Hematopoietic multipotent progenitor cell treated with erythropoietin and hydrocortisone succinate and interleukin-3 and kit ligand, for 15 days (in vitro differentiated cells): ENCODE data around the gene SCML1.
"Not testable (repeated sequence)": the region's sequence is repeated elsewhere in the genome, so short reads cannot be mapped to it uniquely, and the experiment has no call there.

ENCODE experiments used
- DNase-seq: peaks from one replicate; pipeline ENCODE4 v3.0.0-alpha.2; 2015; ENCODE audit warnings: low spot score

The SCML1 gene

DNA sequence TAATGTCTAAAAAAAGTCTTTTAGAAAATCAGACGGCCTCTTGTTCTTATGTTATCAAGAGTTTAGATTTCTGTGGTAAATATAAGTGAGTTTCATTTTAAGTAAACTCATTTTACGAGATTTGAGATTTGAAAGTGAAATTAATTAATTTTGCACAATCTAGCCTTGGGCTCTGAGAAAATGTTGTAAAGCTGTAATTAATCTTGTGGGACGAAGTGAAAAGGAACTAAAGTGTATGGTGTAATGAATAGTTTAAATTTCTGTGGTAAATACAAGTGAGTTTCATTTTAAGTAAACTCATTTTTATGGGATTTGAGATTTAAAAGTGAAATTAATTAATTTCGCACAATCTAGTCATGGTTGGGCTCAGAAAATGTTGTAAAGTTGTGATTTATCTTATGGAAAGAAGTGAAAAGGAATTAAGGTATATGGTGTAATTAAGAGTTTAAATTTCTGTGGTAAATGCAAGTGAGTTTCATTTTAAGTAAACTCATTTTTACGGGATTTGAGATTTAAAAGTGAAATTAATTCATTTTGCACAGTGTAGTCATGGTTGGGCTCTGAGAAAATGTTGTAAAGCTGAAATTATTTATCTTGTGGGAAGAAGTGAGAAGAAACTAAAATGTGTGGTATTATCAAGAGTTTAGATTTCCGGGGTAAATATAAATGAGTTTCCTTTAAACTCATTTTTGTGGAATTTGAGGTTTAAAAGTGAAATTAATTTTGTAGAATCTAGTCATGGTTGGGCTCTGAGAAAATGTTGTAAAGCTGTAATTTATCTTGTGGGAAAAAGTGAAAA is 1.6 kb downstream of the SCML1 start:
- DNase-seq, result no peak

- no peak for DNase-seq
Observed at GRCh38 chrX:17740137-17741122, 3.1 kb downstream of the SCML1 start.

DNA sequence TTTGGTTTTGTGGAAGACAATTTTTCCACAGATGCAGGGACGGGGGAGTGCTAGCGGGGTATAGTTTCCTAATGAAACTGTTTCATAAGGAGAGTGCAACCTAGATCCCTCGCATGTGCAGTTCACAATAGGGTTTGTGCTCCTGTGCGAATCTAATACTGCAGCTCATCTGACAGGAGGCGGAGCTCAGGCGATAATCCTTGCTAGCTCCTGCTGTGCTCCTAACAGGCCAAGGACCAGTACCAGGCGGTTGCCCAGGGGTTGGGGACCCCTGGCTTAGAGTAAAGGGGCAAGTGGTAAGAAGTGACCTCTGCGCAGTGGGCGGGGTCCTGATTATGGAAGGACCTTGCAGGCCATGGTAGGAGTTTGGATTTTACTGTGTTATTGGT is 3.8 kb downstream of the SCML1 start:
- DNase-seq, result no peak

- DNase-seq, result no peak
Observed at GRCh38 chrX:17743913-17744312, 6.6 kb downstream of the SCML1 start.

DNA sequence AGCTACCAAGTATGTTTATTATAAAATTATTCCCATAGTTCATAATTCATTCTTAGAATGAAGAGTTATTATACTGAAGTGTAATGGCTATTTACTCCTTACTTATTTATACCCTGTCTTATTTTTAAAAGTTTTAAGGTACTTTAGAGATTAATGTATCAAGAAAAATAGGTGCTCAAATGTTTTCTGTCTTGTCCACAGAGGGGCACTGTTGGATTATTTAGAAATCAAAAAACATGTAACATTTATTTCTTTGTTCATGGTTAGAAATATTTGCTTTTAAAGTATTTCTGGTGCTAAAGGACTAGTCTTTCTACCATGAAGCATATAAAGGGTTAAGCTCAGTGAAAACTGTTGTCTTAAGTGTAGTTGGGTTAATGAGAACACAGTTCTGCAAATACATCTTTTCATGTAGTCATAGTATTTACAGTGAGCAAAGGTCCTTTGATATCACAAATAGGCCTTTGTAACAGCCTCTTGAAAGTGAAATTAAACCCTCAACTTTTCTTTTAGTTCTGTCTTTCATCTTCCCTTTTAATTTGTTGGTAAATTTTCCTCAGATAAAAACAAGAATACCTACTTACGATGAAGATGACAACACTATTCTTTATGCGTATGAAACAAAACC is 7.7 kb downstream of the SCML1 start:
- DNase-seq, result no peak

GRCh38 chrX:17747692-17748091 is 10.4 kb downstream of the SCML1 start:
- no peak for DNase-seq

DNA sequence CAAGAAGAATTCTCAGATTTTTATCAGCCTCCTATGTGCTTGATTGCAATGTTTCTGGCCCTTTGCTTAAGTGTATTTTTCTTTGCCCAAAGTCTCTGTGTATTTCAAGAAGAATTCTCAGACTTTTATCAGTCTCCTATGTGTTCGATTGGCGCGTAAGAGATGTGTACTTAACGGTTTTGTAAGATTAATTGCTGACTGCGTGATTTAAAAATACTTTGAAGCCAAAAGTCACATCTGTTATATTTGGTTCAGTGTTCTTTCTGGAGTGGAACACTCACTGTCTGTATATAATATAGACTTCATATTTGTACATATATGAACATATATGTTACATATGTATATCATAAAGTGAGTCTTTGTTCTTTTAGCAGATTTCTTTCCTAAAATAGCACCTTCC is 11.4 kb downstream of the SCML1 start:
- DNase-seq, result no peak

DNA sequence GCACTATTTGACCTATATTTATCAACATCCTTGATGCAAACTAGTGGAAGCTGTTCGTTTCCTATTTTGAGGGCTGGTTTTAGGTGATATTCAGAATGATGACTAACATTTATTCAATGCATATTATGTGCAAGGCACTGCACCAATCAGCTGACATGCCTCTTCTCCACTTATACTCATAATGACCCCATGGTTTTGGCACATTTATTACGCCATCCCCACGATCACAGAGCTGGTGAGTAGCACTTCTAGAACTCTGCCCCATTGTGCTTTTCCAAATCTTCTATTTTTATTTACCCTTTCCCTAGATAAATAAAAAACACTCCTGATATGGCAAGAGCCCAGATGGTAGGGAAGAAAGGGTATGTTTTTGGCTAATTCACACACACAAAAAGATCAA is 13.1 kb downstream of the SCML1 start:
- DNase-seq, result no peak

GRCh38 chrX:17758382-17758781 is 21.1 kb downstream of the SCML1 start:
- no peak for DNase-seq

DNA sequence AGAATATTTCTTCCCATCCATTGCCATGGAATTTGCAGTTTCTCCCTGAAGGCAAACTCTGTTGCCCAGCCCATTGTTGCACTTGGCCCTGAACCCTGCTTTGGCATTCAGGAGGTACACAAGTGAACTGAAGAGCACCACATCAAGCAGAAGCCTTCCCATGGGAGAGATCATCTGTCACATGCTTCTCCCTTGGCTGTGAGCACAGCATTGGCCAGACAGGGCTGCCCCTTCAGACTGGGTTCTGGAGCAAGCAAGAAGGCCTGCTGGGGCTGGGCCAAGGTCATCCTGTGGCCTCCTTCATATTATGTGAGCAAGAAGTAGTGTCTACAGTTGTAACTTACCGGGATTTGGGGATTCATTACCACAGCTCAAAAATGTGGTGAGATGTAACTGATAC is 22.7 kb downstream of the SCML1 start:
- no peak for DNase-seq

- no peak for DNase-seq
Observed at GRCh38 chrX:17767734-17768133, 30.4 kb downstream of the SCML1 start.

DNA sequence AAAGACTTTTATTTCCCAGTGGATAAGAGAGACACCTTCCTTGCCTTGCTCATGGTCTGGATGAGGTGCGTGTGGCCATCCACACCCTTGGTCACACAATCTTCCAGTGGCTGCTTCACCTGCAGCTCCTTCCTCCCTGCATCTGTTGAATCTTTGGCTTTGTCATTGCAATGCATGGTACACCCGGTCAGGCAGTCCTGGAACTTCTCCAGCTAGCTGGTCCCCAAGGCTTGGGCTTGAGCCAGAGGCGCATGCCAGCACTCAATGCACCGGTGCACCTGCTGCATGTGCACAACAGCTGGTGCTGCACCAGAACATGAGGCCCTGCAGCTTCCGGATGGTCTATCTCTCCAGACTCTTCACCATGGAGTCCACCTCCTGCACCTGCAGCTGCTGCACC is 31.7 kb downstream of the SCML1 start:
- DNase-seq, result no peak

GRCh38 chrX:17769701-17770269 is 32.5 kb downstream of the SCML1 start:
- no peak for DNase-seq

DNA sequence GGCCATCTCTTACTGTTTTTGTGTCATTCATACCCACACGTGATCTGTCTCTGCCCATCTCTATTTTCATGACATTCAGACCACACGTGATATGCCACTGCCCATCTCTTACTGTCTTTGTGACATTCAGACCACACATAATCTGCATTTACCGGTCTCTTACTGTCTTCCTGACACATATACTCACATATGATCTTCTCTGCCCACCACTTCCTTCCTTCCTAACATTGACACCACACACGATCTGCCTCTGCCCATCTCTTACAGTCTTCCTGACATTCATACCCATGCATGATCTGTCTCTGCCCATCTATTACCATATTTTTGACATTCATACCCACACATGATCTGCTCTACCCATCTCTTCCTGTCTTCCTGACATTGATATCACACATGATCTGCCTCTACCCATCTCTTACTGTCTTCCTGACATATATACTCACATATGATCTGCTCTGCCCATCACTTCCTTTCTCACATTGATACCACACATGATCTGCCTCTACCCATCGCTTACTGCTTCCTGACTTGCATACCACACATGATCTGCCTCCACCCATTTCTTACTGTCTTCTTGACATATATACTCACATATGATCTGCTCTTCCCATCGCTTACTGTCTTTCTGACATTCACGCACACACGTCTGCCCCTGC is 36.1 kb downstream of the SCML1 start:
- no peak for DNase-seq

GRCh38 chrX:17774053-17774452 is 36.8 kb downstream of the SCML1 start:
- no peak for DNase-seq

GRCh38 chrX:17778997-17779396 is 41.7 kb downstream of the SCML1 start:
- DNase-seq, result no peak

DNA sequence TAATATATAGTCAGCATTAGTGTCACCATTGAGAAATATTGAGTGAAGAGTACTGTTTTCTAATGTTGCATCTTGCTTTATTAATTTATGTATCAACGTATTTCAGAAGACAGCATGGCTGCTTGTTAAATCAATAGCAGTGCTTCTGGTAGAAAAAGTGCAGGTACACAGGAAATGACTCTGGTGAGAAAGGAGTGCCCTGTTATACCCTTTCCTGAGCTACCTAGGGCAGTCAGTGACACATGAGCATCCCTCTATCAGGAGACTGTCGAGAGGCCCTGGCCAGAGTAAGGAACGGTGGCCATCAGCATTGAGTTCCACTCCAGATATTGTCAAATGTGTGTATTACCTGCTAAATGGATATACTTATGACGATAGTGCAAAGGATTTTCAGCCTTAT is 42.1 kb downstream of the SCML1 start:
- DNase-seq, result no peak

DNA sequence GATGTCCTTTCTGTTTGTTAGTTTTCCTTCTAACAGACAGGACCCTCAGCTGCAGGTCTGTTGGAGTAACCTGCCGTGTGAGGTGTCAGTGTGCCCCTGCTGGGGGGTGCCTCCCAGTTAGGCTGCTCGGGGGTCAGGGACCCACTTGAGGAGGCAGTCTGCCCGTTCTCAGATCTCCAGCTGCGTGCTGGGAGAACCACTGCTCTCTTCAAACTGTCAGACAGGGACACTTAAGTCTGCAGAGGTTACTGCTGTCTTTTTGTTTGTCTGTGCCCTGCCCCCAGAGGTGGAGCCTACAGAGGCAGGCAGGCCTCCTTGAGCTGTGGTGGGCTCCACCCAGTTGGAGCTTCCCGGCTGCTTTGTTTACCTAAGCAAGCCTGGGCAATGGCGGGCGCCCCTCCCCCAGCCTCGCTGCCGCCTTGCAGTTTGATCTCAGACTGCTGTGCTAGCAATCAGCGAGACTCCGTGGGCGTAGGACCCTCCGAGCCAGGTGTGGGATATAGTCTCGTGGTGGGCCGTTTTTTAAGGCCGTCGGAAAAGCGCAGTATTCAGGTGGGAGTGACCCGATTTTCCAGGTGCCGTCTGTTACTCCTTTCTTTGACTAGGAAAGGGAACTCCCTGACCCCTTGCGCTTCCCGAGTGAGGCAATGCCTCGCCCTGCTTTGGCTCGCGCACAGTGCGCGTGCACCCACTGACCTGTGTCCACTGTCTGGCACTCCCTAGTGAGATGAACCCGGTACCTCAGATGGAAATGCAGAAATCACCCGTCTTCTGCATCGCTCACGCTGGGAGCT is 49.5 kb downstream of the SCML1 start:
- not testable (repeated sequence) for DNase-seq

- no peak for DNase-seq
Observed at GRCh38 chrX:17787557-17787956, 50.3 kb downstream of the SCML1 start.

DNA sequence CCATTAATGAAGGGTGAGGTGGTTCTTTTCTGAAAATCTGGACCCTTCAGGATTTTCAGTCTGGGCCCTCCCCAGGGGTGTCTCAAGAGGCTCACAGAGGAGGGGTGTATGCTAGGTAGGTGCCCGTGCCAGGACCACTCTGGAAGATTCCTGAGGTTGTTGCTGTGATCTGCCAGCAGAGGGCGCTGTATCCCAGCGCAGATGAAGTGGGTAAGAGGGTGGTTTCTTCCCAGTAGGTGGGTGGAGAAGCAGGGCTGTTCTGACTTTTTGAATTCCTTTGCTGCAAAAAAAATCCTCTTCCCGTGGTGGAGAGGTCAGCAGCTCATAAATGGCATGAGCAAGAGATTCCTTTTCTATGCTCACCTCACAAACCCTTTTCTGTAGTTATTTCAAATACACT is 51.1 kb downstream of the SCML1 start:
- peak; percentile 29 for DNase-seq
